Esophagus squamous epithelium (tissue), 5 donors: ENCODE measurements around the gene TMEM128. TPM values are rescaled to one million over a fixed set of nuclear protein-coding genes. Genes with fewer than 3 reads are reported as not detected.

Experiments
- DNase-seq: peaks from one replicate; lab custom pipeline; 2025; lab: John Stamatoyannopoulos, UW
- H3K27ac ChIP-seq, 4 donors: fragments of 200-600 bp; sonication (generic); one replicate each; pipeline ENCODE4 v1.5.1; 2016 to 2019; ENCODE audit warnings: mild to moderate bottlenecking in 1 of 4
- H3K27me3 ChIP-seq, 4 donors: fragments of 200-600 bp; sonication (generic); 1 replicate in 3 of 4; 2 replicates in 1 of 4; pipeline versions ENCODE4 v1.5.1 to v1.6.0; 2017 to 2021; ENCODE audit warnings: antibody characterized with exemption in 1 of 4
- H3K36me3 ChIP-seq, 3 donors: fragments of 200-600 bp; sonication (generic); one replicate each; pipeline ENCODE4 v1.5.1; 2016 to 2019
- H3K4me1 ChIP-seq, 3 donors: fragments of 200-600 bp; sonication (generic); one replicate each; pipeline ENCODE4 v1.5.1; 2017 to 2019
- H3K4me3 ChIP-seq, 4 donors: fragments of 200-600 bp; sonication (generic); 1 replicate in 3 of 4; 2 replicates in 1 of 4; pipeline ENCODE4 v1.5.1; 2016 to 2019; ENCODE audit warnings: mild to moderate bottlenecking in 2 of 4, moderate library complexity in 1 of 4
- H3K9me3 ChIP-seq, 3 donors: fragments of 200-600 bp; sonication (generic); one replicate each; pipeline ENCODE4 v1.5.1; 2016 to 2019
- POLR2A ChIP-seq, 4 donors: fragments of 450-650 bp; IDR thresholded peaks; one replicate each; pipeline ENCODE4 v1.6.1; 2017; ENCODE audit warnings: antibody characterized with exemption in 4 of 4, mild to moderate bottlenecking in 4 of 4, moderate library complexity in 3 of 4
- WGBS, 2 donors: methylation state at CpG; one replicate each; pipeline ENCODE4 v1.1.5; 2018; 5-methylcytosine and 5-hydroxymethylcytosine counted together
- intact Hi-C: fragments of 100-400 bp; cut with DNase I; formaldehyde crosslinking; loops from one replicate; pipeline ENCODE4 v1.15.0; 2022
- total RNA-seq, 4 donors: library from RNA; depleted of rRNA; stranded (reverse); fragments of >200 nt; gene quantifications; one replicate each; pipeline ENCODE4 v1.1.0, GENCODE V29; 2016
- TF ChIP-seq, protein P1 (sequence below), 6 experiments: fragments of 450-650 bp in 4 of 6; fragments of 200-600 bp in 2 of 6; sonication (generic) in 2 of 6; IDR thresholded peaks; one replicate each; pipeline ENCODE4 v1.5.1; 2016 to 2019; ENCODE audit warnings: antibody characterized with exemption in 6 of 6, mild to moderate bottlenecking in 4 of 6, moderate library complexity in 4 of 6
- donor health status: DM: yes; HTN: yes; CAD: no.

TMEM128 gene
- total RNA-seq, 4 donors from 2014 or later = 8.6 to 15.1 (median 11.6) TPM

DNA sequence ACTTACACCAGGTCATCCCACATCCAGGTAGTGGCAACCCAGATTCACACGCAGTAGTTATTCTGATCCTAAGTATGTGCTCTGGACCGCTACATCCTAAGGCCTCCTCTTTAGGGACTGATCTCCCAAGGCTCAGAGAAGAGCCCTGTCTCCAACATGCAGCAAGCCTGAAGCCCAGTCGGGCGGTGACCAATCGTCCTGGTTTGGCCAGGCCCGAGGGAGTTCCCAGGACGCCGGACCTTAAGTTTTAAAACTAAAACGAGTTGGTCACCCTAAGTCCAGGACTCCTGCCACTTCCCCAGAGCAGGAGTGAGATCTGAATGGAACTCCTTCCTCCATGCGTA is 41.5 kb upstream of the TMEM128 start:
- Histone ChIP-seq H3K27me3 (no peaks in the 10 kb centered on the region), H3K36me3 (peaks cover 0 to 26% (median 0%) of the 10 kb centered on the region in 3 donors), H3K9me3 (no peaks in the 10 kb centered on the region), H3K27ac (peak overlapping the region; percentile 80 to 93 (median 90)), H3K4me3 (peak overlapping the region; percentile 78 to 97 (median 94)), H3K4me1 (peaks cover 10 to 44% (median 20%) of the 10 kb centered on the region in 3 donors)
- TF ChIP-seq, protein P1, sequence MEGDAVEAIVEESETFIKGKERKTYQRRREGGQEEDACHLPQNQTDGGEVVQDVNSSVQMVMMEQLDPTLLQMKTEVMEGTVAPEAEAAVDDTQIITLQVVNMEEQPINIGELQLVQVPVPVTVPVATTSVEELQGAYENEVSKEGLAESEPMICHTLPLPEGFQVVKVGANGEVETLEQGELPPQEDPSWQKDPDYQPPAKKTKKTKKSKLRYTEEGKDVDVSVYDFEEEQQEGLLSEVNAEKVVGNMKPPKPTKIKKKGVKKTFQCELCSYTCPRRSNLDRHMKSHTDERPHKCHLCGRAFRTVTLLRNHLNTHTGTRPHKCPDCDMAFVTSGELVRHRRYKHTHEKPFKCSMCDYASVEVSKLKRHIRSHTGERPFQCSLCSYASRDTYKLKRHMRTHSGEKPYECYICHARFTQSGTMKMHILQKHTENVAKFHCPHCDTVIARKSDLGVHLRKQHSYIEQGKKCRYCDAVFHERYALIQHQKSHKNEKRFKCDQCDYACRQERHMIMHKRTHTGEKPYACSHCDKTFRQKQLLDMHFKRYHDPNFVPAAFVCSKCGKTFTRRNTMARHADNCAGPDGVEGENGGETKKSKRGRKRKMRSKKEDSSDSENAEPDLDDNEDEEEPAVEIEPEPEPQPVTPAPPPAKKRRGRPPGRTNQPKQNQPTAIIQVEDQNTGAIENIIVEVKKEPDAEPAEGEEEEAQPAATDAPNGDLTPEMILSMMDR (IDR thresholded peaks at IDR 0.05) = no peak
- no peak for TF ChIP-seq POLR2A (IDR thresholded peaks at IDR 0.05)
- DNase-seq = no peak
- intact Hi-C loops = no loop called here
- 0% methylated on average over 4 to 9 of the region's 10 CpGs for WGBS, 2 donors

DNA sequence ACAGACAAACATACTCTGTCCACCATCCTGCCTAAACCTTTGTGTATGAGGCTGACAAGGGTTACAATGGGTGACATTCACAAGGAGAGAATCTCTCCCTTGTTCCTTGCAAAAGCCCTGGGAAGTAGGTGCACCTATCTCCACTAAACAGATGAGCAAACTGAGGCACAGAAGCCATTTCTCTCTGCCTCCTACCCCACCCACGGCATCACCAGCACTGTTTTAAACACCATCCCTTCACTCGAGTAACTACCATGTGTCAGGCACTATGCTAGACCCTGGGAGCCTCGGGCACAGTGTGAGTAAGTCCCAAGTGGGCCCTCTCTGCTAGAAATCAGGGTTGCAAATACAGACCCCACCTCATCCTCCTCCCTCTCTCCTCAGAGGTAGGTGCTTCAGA is 41.0 kb upstream of the TMEM128 start:
- Histone ChIP-seq H3K4me1 (peaks cover 10 to 44% (median 20%) of the 10 kb centered on the region in 3 donors), H3K27me3 (no peaks in the 10 kb centered on the region), H3K36me3 (peaks cover 0 to 31% (median 0%) of the 10 kb centered on the region in 3 donors), H3K27ac (peak overlapping the region in 2 of 4 donors; percentile 89 to 93), H3K4me3 (peak overlapping the region; percentile 78 to 97 (median 94)), H3K9me3 (no peaks in the 10 kb centered on the region)
- DNase-seq = no peak
- 10 to 26% methylated on average over 3 of the region's 3 CpGs for WGBS, 2 donors
- intact Hi-C loops = no loop called here
- TF ChIP-seq POLR2A (IDR thresholded peaks at IDR 0.05) = no peak
- TF ChIP-seq, protein P1 (IDR thresholded peaks at IDR 0.05) = no peak

DNA sequence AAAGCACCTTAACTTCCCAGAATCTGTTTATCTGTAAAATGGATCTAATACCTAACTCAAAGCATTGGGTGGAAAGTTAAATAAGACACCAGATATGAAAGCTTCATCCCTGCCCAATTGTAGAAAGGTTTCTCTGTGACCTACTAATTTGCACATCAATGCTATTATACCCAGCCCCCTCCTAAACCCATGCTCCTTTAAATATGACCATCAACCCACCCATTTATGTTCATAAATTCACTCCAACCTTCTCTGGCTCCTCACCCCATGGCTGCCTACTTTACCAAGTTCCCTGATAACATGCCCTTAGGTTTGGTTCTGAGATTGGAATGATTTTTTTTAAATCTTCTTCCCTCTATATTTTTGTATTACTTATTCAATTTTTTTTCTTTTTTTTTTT is 40.1 kb upstream of the TMEM128 start:
- Histone ChIP-seq H3K27ac (no peak overlapping the region), H3K4me3 (no peak overlapping the region), H3K27me3 (no peaks in the 10 kb centered on the region), H3K9me3 (no peaks in the 10 kb centered on the region), H3K4me1 (peaks cover 10 to 44% (median 20%) of the 10 kb centered on the region in 3 donors), H3K36me3 (peaks cover 0 to 41% (median 0%) of the 10 kb centered on the region in 3 donors)
- no peak for TF ChIP-seq POLR2A (IDR thresholded peaks at IDR 0.05)
- TF ChIP-seq, protein P1 (IDR thresholded peaks at IDR 0.05) = no peak
- DNase-seq = no peak
- intact Hi-C loops = no loop called here

DNA sequence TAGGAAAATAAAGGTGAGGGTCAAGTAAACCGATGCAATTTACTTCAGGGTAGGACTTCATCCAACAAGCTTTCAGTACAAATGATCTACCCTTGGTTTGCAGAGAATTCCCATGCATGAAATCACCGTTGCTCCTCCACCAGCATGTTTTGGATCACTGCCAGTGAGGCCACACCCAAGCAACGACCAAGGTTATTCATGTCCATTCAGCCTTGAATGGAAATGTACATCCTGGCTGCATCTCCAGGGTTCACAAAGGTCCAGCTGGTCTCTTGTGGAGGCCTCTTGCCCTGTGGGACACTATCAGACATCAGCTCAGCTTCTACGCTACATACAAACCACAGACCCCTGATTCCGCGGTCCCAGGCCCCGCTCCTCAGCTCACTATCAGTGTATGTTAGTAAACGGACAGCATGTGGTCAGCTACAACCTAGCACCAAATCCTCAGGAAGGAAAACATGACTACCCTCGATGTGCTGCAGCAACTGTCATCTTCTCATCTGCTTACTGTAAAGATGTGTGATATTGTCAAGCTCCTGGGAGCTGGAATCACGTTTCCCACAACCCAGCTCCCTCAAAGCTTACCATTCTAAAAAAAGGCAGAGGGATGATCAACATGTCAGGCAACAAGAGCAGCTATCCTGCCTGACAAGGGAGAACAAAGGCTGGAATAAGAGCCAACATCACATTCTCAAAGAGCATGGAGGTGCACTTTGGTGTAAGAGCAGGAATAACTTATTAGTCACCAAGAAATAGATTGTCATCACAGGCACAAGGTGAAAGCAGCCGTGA is 37.0 kb upstream of the TMEM128 start:
- intact Hi-C loops = no loop called here
- Histone ChIP-seq H3K27me3 (no peaks in the 10 kb centered on the region), H3K36me3 (peaks cover 0 to 65% (median 0%) of the 10 kb centered on the region in 3 donors), H3K9me3 (no peaks in the 10 kb centered on the region), H3K4me3 (no peak overlapping the region), H3K4me1 (peaks cover 10 to 27% (median 10%) of the 10 kb centered on the region in 3 donors), H3K27ac (no peak overlapping the region)
- DNase-seq = no peak
- WGBS, 2 donors = 71 to 75% methylated on average over 8 to 10 of the region's 11 CpGs
- no peak for TF ChIP-seq POLR2A (IDR thresholded peaks at IDR 0.05)
- TF ChIP-seq, protein P1 (IDR thresholded peaks at IDR 0.05) = no peak

DNA sequence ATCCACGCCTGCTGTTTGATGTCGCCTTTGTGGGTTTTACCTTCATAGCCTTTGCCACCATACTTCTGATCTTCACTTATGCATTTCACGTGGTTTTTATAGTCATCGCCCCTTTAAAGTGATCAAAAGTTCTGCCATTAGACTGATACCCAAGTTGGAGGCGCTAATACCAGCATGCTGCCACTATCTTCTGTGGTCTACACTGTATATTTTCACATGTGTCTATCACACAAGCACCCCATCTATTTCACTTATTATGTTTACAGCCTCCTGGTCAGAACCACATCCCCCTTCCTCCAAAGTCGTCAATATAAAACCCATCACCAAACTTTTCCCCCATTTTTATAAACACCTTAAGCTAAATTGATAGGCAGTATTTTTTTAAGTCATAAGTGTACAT is 33.8 kb upstream of the TMEM128 start:
- no peak overlapping the region for H3K4me3 ChIP-seq
- TF ChIP-seq POLR2A (IDR thresholded peaks at IDR 0.05) = no peak
- TF ChIP-seq, protein P1 (IDR thresholded peaks at IDR 0.05) = no peak

More for the DNA sequence above, 33.8 kb upstream of the TMEM128 start:
- Histone ChIP-seq H3K27ac (no peak overlapping the region), H3K27me3 (no peaks in the 10 kb centered on the region), H3K36me3 (peaks cover 0 to 97% (median 8%) of the 10 kb centered on the region in 3 donors), H3K9me3 (no peaks in the 10 kb centered on the region), H3K4me1 (peaks cover 0 to 5% (median 0%) of the 10 kb centered on the region in 3 donors)
- no peak for DNase-seq
- intact Hi-C loops = no loop called here
- WGBS, 2 donors = 91 to 98% methylated on average over 6 of the region's 6 CpGs
